RWPE1 (cell line): Measurements from ENCODE around the gene AGPAT3.

ENCODE experiments used
- CTCF ChIA-PET: fragments of 350-600 bp; sonication (Branson Sonifier 250); formaldehyde crosslinking; extraction: SDS; loops from one replicate; lab custom pipeline; 2021; lab: Yijun Ruan, JAX
- POLR2A ChIA-PET: fragments of 400-600 bp; formaldehyde crosslinking; extraction: SDS; loops from one replicate; lab custom pipeline; 2020; ENCODE audit warnings: antibody characterized with exemption; ENCODE audit not compliant: low non-redundant PET; lab: Yijun Ruan, JAX
- DNase-seq: peaks from one replicate; pipeline ENCODE4 v3.0.0; 2012; ENCODE audit warnings: low spot score
- H3K27ac ChIP-seq: fragments of 450-650 bp; 2 replicates; pipeline ENCODE4 v1.5.1; 2017
- CTCF ChIP-seq: fragments of 450-650 bp; conservative IDR thresholded peaks from 2 replicates; pipeline ENCODE4 v1.5.1; 2017; ENCODE audit warnings: low read depth, mild to moderate bottlenecking

The AGPAT3 gene

DNA sequence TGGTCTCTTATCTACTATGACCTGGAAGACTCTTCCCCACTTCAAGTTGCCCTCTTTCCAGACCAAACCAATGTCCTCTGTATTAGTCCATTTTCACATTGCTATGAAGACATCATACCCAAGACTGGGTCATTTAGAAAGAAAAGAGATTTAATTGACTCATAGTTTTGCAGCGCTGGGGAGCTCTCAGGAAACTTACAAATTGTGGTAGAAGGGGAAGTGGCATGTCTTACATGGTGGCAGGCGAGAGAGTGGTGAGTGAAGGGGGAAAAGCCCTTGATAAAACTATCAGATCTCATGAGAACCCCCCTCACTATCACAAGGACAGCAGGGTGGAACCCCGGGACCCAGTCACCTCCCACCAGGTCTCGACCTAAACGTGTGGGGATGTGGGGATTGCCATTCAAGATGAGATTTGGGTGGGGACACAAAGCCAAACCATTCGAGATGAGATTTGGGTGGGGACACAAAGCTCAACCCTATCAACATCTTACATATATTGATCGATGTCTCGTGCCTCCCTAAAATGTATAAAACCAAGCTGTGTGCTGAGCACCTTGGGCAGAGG is 14.2 kb upstream of the AGPAT3 start:
- TF ChIP-seq CTCF = no peak
- ChIA-PET CTCF (interaction anchor here (0.6 kb wide), 1 partner anchor 130 kb away, joined by 3 read pairs; no protein-coding TSS in a partner anchor), POLR2A (interaction anchor here (0.9 kb wide), 1 partner anchor 12 kb away, joined by 3 read pairs; no protein-coding TSS in a partner anchor)
- H3K27ac ChIP-seq = no peak overlapping the region
- no peak for DNase-seq

- ChIA-PET CTCF (no interaction called here), POLR2A (interaction anchor here (0.9 kb wide), 1 partner anchor 11 kb away, joined by 3 read pairs; no protein-coding TSS in a partner anchor)
- H3K27ac ChIP-seq = no peak overlapping the region
- no peak for DNase-seq
- TF ChIP-seq CTCF = no peak
Measured at GRCh38 chr21:43851593-43851992, 13.4 kb upstream of the AGPAT3 start.

DNA sequence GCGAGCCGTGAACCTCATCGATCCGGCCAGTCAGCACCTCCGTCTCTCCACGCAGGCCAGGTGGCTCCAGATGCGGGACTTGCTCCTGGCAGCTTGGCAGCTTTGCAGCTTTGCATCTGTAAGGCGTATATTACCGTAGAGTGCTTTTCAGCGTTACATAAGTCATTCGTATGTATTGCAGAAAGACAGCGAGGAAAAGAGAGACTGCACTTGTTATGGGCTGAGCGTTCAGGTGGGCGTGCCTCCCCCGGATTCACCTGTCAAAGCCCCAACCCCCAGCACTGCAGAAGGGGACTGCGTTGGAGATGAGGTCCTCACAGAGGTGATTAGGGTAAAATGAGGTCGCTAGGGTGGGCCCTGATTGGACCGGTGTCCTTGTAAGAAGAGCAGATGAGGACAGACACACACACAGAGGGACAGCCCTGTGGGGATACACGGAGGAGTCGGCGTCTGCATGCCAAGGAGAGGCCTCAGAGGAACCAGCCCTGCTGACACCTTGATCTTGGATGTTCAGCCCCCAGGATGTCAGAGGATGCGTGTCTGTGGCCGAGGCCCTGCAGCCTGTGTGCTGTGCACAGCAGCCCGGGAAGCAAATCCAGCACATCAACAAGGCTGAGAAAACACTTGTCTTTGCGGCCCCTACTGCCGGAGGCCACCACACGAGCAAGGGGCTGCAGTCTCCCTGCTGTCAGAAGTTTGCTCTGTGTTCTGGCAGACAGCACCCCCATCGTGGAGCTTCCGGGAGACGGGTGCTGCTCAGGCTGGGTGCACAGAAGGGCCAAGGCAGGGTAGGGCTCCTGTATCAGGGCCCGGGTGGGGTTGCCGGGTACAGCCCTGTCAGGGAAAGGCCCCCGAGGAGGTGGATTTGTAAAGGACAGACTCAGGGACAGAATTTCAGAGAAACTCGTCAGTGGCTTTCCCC is 10.9 kb upstream of the AGPAT3 start:
- no peak for TF ChIP-seq CTCF
- ChIA-PET CTCF (interaction anchor here (0.6 kb wide), 1 partner anchor 28 kb away, joined by 3 read pairs; no protein-coding TSS in a partner anchor), POLR2A (no interaction called here)
- DNase-seq = no peak
- H3K27ac ChIP-seq = no peak overlapping the region

DNA sequence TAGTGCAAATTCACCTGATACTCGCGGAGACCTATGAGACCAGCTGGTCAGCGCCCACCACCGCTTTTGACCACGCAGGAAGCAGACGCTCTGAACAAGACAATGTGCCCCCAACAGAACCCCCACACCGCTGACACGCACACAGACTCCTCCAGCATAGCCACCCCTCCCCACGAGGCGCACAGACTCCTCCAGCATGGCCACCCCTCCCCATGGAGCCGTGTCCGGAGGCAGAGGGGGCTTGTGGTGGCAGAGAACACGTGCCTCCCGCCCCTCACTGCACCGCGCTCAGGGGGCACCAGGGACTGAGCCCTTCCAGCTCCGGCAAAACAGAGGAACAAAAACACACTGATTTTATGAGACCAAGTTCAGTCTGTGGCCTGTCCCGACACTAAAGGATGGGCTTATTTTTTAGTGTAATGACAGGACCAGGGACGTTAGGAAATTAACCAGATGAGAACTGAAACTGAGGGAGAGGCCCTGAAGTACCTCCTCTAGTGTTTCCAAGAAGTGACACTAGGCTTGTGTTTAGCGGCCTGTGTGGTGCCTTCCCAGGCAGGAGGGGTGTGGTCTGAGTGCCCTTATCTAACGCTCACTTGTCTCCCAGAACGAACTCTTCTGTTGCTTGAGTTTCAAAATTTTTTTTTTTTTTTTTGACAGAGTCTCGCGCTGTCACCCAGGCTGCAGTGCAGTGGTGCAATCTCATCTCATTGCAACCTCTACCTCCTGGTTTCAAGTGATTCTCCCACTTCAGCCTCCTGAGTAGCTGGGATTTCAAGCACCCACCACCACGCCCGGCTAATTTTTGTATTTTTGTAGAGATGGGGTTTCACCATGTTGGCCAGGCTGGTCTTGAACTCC is 10.0 kb upstream of the AGPAT3 start:
- CTCF ChIA-PET = interaction anchor here (0.6 kb wide), 1 partner anchor 29 kb away, joined by 3 read pairs; no protein-coding TSS in a partner anchor
- TF ChIP-seq CTCF = no peak
- POLR2A ChIA-PET = no interaction called here

GRCh38 chr21:43855955-43856354 is 9.1 kb upstream of the AGPAT3 start:
- no peak overlapping the region for H3K27ac ChIP-seq
- DNase-seq = no peak
- ChIA-PET POLR2A (no interaction called here), CTCF (no interaction called here)
- no peak for TF ChIP-seq CTCF

More for the DNA sequence above, 10.0 kb upstream of the AGPAT3 start:
- H3K27ac ChIP-seq = no peak overlapping the region
- DNase-seq = no peak
